ENCODE measurements around the gene THY1. TPM values are rescaled to one million over a fixed set of nuclear protein-coding genes. Genes with fewer than 3 reads are reported as not detected.

THY1 gene
- total RNA-seq, 1 donor from 2014 or later, result not detected

DNA sequence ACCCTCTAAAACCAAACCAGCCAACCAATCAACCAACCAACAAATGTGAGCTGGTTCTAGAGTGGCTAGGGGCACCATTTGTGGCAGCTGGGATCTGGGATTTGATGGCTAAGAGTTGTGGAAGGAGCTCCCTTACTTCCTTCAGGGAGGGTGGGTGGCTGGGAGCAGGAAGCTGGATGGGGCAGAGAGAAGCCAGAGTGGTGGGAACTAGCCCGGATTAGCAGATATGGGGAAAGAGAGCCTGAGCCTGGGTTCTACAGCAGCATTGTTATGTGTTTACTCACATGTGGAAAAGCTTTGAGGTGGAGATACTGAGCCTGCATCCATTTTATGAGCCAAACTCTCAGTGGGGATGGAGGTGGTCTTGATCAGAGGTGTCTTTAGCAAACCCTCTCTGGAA is 30.9 kb upstream of the THY1 start:
- no peak overlapping the region for H3K4me3 Mint-ChIP-seq
- TF ChIP-seq, protein P1, sequence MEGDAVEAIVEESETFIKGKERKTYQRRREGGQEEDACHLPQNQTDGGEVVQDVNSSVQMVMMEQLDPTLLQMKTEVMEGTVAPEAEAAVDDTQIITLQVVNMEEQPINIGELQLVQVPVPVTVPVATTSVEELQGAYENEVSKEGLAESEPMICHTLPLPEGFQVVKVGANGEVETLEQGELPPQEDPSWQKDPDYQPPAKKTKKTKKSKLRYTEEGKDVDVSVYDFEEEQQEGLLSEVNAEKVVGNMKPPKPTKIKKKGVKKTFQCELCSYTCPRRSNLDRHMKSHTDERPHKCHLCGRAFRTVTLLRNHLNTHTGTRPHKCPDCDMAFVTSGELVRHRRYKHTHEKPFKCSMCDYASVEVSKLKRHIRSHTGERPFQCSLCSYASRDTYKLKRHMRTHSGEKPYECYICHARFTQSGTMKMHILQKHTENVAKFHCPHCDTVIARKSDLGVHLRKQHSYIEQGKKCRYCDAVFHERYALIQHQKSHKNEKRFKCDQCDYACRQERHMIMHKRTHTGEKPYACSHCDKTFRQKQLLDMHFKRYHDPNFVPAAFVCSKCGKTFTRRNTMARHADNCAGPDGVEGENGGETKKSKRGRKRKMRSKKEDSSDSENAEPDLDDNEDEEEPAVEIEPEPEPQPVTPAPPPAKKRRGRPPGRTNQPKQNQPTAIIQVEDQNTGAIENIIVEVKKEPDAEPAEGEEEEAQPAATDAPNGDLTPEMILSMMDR (IDR thresholded peaks at IDR 0.05), result no peak
- H3K4me1 Mint-ChIP-seq, result no peaks in the 10 kb centered on the region
- CTCF ChIA-PET, result no interaction called here
- ATAC-seq (ENCODE audit: low read depth) (no peak), DNase-seq (no peak)
- intact Hi-C loops (cut with micrococcal nuclease), result no loop called here
- no peaks in the 10 kb centered on the region for H3K9me3 Mint-ChIP-seq
- H3K27me3 Mint-ChIP-seq, result peaks cover 28% of the 10 kb centered on the region
- no peak overlapping the region for H3K27ac Mint-ChIP-seq
- POLR2A ChIA-PET, result no interaction called here
- no peaks in the 10 kb centered on the region for H3K36me3 Mint-ChIP-seq (ENCODE audit: low read depth)

DNA sequence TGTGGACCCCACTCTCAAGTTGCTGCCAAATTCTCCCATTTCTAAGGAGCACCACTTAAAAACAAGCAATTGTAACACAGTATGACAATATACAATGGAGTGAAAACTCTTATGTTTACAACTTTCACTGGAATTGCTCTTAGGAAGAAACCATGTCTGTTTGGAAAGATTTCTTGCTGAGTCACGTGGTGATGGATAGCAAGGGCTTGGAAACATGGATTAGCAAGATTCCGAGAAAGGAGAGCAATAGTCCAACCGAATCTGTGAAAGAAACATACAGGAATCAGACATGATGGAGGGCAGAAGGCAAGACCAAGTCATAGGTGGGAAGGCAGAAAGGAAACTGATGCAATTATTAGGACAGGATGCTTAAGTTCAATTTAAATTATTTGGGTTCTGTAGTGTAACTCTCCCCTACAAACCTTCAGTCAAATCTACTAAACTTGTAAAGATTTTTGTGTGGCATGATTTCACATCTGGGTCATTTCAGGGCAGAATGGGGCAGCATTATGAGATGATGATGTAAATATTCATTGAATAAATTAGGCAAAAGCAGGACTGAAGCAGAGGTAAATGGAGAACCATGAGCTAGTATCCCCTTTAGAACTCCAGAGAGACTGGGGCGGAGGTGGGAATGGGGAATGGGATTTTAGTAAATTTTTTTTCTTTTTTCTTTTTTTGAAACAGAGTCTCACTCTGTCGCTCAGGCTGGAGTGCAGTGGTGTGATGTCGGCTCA is 27.8 kb upstream of the THY1 start:
- ChIA-PET CTCF (no interaction called here), POLR2A (no interaction called here)
- Mint-ChIP-seq H3K27ac (no peak overlapping the region), H3K4me1 (no peaks in the 10 kb centered on the region), H3K4me3 (no peak overlapping the region), H3K27me3 (peaks cover 38% of the 10 kb centered on the region), H3K36me3 (ENCODE audit: low read depth) (no peaks in the 10 kb centered on the region), H3K9me3 (no peaks in the 10 kb centered on the region)
- intact Hi-C loops (cut with micrococcal nuclease), result no loop called here
- TF ChIP-seq, protein P1 (IDR thresholded peaks at IDR 0.05), result no peak
- no peak for DNase-seq
- no peak for ATAC-seq (ENCODE audit: low read depth)

DNA sequence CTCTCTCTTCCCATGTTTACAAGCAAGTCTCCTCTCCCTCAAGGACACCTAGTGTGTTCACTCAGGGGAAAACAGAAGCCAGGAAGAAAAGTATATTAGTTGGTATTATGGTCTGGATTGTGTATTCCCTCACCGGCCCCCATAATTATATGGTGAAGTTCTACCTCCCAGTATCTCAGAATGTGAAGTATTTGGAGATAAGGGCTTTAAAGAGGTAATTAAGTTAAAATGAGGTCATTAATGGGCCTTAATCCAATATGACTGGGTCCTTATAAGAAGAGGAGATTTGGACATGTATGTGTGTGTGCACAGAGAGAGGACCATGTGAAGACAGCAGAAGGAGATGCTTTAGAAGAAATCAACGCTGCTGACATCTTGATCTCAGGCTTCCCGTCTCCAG is 26.5 kb upstream of the THY1 start:
- POLR2A ChIA-PET, result no interaction called here
- Mint-ChIP-seq H3K4me1 (no peaks in the 10 kb centered on the region), H3K36me3 (ENCODE audit: low read depth) (no peaks in the 10 kb centered on the region), H3K27me3 (peaks cover 38% of the 10 kb centered on the region), H3K9me3 (no peaks in the 10 kb centered on the region), H3K27ac (no peak overlapping the region), H3K4me3 (no peak overlapping the region)
- intact Hi-C loops (cut with micrococcal nuclease), result no loop called here
- ATAC-seq (ENCODE audit: low read depth) (no peak), DNase-seq (no peak)
- CTCF ChIA-PET, result no interaction called here
- TF ChIP-seq, protein P1 (IDR thresholded peaks at IDR 0.05), result no peak

DNA sequence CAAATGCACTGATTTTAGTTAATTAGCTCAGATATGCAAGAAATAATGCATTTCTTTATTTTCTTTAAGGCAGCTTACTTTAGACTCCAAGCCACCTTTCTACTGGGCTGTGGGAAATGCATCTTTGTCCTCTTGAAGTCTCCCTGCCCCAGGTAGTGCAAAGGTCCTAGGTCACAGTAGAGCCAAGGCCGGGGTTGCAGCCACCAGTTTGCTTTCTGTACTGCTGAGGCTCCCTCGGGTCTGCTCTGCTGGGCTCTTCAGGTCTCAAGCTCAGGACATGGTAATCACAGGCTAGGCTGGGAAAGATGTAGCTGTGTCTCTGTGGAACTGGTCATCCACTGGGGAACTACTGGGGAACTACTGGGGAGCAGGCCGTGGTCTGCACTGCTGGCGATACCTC is 25.4 kb upstream of the THY1 start:
- no peak for DNase-seq
- POLR2A ChIA-PET, result no interaction called here
- TF ChIP-seq, protein P1 (IDR thresholded peaks at IDR 0.05), result no peak
- Mint-ChIP-seq H3K36me3 (ENCODE audit: low read depth) (no peaks in the 10 kb centered on the region), H3K27me3 (peaks cover 31% of the 10 kb centered on the region), H3K4me1 (no peaks in the 10 kb centered on the region), H3K27ac (no peak overlapping the region), H3K4me3 (no peak overlapping the region), H3K9me3 (no peaks in the 10 kb centered on the region)
- intact Hi-C loops (cut with micrococcal nuclease), result no loop called here
- CTCF ChIA-PET, result no interaction called here
- no peak for ATAC-seq (ENCODE audit: low read depth)

DNA sequence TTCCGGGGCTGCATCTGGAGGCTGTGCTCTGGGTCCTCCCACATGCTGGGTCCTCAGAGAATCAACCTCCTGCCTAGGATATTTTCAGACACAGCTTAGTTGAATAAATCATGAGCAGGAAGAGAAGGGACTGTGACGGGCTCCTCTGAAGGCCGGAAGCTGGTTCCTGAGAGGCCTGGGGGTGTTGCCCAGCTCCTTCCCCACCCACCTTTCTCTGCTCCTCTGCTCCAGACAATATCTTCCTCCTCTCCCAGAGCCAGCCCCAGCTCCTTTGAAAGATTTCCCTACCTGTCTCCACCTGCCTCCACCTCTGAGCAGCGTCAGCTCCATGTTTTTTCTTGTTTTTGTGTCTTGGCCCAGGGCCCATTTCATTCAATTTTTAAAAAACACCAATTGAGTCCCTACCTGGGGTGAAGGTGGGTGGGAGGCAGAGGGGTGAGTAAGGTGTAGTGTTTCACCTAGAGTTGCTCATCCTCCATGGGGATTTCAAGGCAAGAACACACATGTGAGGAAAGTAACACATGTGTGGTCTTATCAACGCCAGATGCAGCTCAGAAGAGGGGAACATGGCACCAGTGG is 24.8 kb upstream of the THY1 start:
- no peaks in the 10 kb centered on the region for H3K4me1 Mint-ChIP-seq
- no peaks in the 10 kb centered on the region for H3K9me3 Mint-ChIP-seq
- ChIA-PET POLR2A (no interaction called here), CTCF (no interaction called here)
- no peak overlapping the region for H3K4me3 Mint-ChIP-seq
- TF ChIP-seq, protein P1 (IDR thresholded peaks at IDR 0.05), result no peak
- H3K27ac Mint-ChIP-seq, result no peak overlapping the region
- DNase-seq (no peak), ATAC-seq (ENCODE audit: low read depth) (no peak)
- H3K27me3 Mint-ChIP-seq, result peaks cover 24% of the 10 kb centered on the region
- intact Hi-C loops (cut with micrococcal nuclease), result no loop called here
- no peaks in the 10 kb centered on the region for H3K36me3 Mint-ChIP-seq (ENCODE audit: low read depth)

Measured in activated B cell treated with CpG ODN at 0.5 μM for 24 hours (primary cell).